ENCODE measurements around the gene FHAD1.

FHAD1 gene

DNA sequence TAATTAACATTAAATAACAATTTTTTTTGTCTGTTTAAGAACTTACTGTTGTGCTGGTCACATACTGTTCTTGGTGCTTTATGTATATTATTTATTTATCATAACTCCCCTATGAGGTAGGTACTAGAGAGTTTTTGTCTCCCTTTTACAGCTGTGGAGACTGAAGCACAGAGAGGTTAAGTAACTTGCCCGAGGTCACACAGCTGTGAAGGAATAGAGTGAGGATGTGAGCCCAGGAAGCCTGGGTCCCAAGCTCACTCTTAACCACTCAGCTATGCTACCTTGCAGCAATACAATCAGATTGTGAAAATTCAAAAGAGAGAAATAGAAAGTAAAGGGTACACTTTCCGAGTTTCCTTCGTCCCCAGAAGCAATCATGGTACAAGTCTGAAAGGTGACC is 35.6 kb upstream of the FHAD1 start:
- H3K4me3 ChIP-seq (ENCODE audit: low read depth, low read length), result no peak overlapping the region
- DNase-seq (ENCODE audit: low read depth), result no peak
- TF ChIP-seq, protein P1, sequence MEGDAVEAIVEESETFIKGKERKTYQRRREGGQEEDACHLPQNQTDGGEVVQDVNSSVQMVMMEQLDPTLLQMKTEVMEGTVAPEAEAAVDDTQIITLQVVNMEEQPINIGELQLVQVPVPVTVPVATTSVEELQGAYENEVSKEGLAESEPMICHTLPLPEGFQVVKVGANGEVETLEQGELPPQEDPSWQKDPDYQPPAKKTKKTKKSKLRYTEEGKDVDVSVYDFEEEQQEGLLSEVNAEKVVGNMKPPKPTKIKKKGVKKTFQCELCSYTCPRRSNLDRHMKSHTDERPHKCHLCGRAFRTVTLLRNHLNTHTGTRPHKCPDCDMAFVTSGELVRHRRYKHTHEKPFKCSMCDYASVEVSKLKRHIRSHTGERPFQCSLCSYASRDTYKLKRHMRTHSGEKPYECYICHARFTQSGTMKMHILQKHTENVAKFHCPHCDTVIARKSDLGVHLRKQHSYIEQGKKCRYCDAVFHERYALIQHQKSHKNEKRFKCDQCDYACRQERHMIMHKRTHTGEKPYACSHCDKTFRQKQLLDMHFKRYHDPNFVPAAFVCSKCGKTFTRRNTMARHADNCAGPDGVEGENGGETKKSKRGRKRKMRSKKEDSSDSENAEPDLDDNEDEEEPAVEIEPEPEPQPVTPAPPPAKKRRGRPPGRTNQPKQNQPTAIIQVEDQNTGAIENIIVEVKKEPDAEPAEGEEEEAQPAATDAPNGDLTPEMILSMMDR (IDR thresholded peaks at IDR 0.05; ENCODE audit: low read depth, low read length, missing control alignments), result no peak
- in situ Hi-C loops (cut with HindIII; ENCODE audit: low sequenced_read_pairs), result loop anchor here (5.0 kb wide), 1 partner anchor 71 kb away; no protein-coding TSS in a partner anchor

DNA sequence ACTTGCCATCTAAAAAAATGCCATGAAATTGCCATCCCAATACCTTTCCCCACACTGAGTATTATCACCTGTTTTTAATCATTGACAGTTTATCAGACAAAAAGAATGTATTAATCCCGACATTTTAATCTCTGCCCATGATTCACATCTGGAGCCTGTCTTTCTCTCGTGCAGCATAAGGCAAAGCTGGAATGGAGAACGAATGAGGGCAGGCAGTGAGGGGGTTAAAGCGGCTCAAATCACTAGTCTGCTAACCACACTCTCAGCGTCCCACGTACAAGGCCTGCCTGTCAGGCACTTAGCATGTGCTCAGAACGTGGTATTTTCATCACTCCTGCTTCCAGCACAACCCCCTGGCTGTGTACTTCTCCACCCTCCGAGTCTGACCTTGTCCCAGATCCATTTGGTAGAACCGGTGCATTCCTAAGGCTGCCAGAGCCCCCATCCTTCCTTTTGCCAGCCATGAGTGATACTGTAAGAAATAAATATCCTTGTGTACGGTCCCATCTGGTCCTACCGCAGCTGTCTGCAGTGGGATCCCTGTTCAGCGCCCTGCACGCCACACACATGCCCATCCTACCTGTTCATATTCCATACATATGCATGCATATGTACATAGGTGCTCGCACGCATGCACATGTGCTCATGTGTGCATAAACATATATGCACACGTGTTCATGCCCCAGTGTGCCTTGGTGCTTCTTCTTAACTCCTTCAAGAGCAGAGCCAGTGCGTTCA is 34.6 kb upstream of the FHAD1 start:
- in situ Hi-C loops (cut with HindIII; ENCODE audit: low sequenced_read_pairs), result loop anchor here (5.0 kb wide), 1 partner anchor 70 kb away; no protein-coding TSS in a partner anchor
- TF ChIP-seq, protein P1 (IDR thresholded peaks at IDR 0.05; ENCODE audit: low read depth, low read length, missing control alignments), result no peak
- DNase-seq (ENCODE audit: low read depth), result no peak
- no peak overlapping the region for H3K4me3 ChIP-seq (ENCODE audit: low read depth, low read length)

DNA sequence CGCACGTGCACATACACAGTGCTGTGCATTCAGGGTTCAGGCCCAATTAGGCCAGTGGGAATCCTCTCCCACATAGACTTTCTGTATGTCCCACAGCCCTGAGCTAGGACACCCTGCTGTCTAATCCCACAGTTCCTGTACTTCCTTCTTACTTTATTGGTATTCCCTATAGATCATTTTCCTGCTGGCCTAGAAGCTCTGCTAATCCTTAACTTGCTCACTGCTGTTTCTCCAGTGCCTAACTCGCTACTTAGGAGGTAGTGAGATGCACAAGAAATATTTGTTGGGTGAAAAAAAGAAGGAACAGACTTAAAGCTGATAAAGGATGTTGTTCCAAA is 34.1 kb upstream of the FHAD1 start:
- TF ChIP-seq, protein P1 (IDR thresholded peaks at IDR 0.05; ENCODE audit: low read depth, low read length, missing control alignments), result no peak
- H3K4me3 ChIP-seq (ENCODE audit: low read depth, low read length), result no peak overlapping the region
- in situ Hi-C loops (cut with HindIII; ENCODE audit: low sequenced_read_pairs), result loop anchor here (5.0 kb wide), 1 partner anchor 69 kb away; no protein-coding TSS in a partner anchor
- DNase-seq (ENCODE audit: low read depth), result no peak

DNA sequence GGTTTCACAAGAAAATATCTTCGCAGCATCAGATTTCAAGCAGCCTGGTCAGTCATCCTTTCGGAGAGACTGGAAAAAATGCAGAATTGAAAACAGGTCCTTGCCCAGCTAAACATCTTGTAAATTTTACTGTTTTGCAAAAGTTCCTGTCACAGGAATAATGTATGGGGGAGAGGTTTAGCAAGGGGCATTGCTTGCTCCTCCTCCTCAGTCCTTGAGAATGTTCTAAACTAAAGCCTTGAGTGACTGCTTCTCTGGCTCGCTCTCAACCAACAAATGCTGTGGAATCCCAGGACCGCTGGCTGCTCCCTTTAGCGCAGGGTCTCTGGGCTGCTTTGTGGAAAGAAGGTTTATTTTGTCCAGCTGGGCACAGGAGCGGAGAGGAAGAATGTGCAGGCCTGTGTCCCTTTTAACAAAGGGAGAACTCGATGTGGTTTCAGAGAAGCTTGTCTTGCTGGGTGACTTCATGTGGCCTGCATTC is 33.6 kb upstream of the FHAD1 start:
- DNase-seq (ENCODE audit: low read depth), result no peak
- no peak overlapping the region for H3K4me3 ChIP-seq (ENCODE audit: low read depth, low read length)
- in situ Hi-C loops (cut with HindIII; ENCODE audit: low sequenced_read_pairs), result loop anchor here (5.0 kb wide), 1 partner anchor 69 kb away; no protein-coding TSS in a partner anchor
- TF ChIP-seq, protein P1 (IDR thresholded peaks at IDR 0.05; ENCODE audit: low read depth, low read length, missing control alignments), result no peak

DNA sequence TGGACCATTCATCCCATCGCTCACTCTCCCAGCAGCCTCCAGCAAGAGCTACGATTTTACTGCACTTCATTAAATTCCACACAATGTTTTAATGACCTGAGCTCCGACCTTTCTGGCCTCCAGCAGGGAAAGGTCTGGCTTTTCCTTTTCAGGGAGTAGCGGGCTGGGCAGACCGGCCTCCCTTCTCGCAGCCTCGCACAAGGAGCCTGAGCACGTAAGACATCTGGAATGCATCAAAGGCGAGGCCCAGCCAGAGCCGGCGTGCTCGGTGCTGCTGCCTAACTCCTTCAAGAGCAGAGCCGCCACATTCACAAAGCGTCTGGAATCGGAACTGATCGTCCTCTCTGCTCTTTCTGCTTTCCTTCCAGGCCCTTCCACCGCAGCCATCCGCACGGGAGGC is 32.5 kb upstream of the FHAD1 start:
- TF ChIP-seq, protein P1 (IDR thresholded peaks at IDR 0.05; ENCODE audit: low read depth, low read length, missing control alignments), result no peak
- H3K4me3 ChIP-seq (ENCODE audit: low read depth, low read length), result no peak overlapping the region
- DNase-seq (ENCODE audit: low read depth), result no peak
- in situ Hi-C loops (cut with HindIII; ENCODE audit: low sequenced_read_pairs), result loop anchor here (5.0 kb wide), 1 partner anchor 68 kb away; no protein-coding TSS in a partner anchor

DNA sequence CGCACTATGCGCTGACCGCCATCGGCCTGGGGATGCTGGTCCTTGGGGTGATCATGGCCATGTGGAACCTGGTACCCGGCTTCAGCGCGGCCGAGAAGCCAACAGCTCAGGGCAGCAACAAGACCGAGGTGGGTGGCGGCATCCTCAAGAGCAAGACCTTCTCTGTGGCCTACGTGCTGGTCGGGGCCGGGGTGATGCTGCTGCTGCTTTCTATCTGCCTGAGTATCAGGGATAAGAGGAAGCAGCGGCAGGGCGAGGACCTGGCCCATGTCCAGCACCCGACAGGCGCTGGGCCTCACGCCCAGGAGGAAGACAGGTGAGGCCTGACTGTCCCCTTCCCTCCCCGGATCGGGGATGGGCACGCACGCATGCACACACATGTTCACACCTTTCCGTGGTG is 31.9 kb upstream of the FHAD1 start:
- in situ Hi-C loops (cut with HindIII; ENCODE audit: low sequenced_read_pairs), result no loop called here
- H3K4me3 ChIP-seq (ENCODE audit: low read depth, low read length), result no peak overlapping the region
- TF ChIP-seq, protein P1 (IDR thresholded peaks at IDR 0.05; ENCODE audit: low read depth, low read length, missing control alignments), result no peak
- no peak for DNase-seq (ENCODE audit: low read depth)
